Measurements from ENCODE around the gene BRD8.
"Not testable (repeated sequence)": the region's sequence is repeated elsewhere in the genome, so short reads cannot be mapped to it uniquely, and the experiment has no call there.

Gene BRD8, protein sequence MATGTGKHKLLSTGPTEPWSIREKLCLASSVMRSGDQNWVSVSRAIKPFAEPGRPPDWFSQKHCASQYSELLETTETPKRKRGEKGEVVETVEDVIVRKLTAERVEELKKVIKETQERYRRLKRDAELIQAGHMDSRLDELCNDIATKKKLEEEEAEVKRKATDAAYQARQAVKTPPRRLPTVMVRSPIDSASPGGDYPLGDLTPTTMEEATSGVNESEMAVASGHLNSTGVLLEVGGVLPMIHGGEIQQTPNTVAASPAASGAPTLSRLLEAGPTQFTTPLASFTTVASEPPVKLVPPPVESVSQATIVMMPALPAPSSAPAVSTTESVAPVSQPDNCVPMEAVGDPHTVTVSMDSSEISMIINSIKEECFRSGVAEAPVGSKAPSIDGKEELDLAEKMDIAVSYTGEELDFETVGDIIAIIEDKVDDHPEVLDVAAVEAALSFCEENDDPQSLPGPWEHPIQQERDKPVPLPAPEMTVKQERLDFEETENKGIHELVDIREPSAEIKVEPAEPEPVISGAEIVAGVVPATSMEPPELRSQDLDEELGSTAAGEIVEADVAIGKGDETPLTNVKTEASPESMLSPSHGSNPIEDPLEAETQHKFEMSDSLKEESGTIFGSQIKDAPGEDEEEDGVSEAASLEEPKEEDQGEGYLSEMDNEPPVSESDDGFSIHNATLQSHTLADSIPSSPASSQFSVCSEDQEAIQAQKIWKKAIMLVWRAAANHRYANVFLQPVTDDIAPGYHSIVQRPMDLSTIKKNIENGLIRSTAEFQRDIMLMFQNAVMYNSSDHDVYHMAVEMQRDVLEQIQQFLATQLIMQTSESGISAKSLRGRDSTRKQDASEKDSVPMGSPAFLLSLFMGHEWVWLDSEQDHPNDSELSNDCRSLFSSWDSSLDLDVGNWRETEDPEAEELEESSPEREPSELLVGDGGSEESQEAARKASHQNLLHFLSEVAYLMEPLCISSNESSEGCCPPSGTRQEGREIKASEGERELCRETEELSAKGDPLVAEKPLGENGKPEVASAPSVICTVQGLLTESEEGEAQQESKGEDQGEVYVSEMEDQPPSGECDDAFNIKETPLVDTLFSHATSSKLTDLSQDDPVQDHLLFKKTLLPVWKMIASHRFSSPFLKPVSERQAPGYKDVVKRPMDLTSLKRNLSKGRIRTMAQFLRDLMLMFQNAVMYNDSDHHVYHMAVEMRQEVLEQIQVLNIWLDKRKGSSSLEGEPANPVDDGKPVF

DNA sequence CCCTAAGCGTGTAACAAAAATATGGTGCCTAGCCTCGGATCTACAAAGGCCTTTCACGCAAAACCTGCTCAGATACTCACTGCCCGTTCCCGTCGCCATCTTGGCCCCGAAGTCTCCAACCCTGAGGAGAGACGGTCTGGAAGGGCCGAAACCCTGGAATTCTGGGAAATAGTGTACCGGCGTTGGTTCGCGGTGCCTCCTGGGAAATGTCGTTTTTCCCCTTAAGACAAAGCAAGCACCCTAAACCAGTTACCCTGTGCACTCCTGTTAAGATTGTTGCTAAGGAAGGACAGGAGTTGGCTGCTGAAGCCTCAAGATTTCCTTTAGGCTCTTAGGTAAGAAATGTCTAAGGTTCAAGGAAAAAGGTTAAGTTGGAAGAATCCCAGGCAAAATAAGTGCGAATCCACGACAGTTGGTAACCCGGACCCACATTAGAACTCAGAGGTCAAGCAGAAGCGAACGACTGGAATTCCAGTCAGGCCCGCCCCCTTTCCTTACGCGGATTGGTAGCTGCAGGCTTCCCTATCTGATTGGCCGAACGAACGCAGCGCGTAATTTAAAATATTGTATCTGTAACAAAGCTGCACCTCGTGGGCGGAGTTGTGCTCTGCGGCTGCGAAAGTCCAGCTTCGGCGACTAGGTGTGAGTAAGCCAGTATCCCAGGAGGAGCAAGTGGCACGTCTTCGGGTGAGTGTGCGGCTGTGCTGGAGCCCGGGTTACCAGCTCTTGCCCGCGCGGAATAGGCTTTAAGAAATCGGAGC lies at the start of gene BRD8, which contains the start of gene KIF20A:
TSS of gene BRD8 (minus strand) at position 115 of the 761 bp plus-strand sequence. CDS start at position 99, 16 bp downstream.
TSS of gene KIF20A (plus strand) at position 597 of the 761 bp plus-strand sequence. CDS start 569 bp downstream, outside the sequence.
- DNase-seq (ENCODE audit: low read depth): peak; percentile 88

DNA sequence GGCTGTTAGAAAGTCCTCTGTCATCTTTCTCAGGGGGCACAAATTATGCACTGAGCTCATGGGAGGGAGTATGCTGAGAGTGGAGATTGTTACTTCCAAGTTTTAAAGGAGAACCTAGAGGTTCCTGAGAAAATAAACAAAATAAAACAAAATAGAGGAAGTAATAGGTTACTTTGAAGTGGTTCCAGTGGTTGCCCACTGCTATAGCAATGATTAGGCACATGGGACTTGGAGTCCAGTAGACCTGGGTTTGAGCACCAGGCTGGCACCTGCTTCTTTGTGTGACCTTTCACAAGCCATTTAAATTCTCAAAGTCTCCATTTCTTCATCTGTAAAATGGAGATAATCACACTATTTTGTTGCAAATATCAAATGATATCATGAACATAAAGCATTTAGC lies 48.5 kb upstream of the BRD8 start:
- DNase-seq (ENCODE audit: low read depth): no peak

DNA sequence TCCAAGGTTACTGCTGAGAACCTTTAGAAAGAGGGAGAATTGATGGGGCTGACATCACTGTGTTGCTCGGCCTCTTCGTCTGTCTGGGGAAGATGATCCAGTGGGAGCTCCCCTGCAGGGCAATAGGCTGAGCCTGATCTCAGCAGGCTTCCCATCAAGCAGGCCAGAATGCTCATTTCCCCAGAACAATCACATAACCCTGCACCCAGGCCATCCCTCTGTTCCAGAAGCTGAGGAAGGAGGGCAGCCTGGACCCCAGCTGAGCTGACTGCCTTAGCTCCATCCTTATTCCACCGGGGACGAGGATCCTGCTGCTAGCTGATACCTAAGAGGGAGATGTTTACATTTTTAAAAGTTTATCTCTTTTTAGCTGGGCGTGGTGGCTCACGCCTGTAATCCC lies 46.3 kb upstream of the BRD8 start:
- no peak for DNase-seq (ENCODE audit: low read depth)

DNA sequence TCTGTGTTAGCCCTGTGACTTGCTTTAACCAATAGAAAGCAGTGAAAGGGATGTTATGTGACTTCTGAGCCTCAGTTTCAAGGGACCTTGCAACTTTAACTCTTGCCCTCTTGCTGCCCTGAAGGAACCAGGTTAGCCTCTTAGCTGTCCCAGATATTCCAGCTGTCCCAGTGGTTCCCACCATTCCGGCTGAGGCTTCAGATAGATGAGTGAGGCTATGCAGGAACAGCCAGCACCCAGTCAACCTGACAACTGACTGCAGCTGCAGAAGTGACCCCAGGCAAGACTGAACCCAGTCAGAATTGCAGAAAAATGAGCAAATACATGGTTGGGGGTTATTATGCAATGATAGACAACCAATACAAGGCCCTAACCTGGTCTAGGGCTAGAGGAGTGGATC lies 45.1 kb upstream of the BRD8 start:
- no peak for DNase-seq (ENCODE audit: low read depth)

DNA sequence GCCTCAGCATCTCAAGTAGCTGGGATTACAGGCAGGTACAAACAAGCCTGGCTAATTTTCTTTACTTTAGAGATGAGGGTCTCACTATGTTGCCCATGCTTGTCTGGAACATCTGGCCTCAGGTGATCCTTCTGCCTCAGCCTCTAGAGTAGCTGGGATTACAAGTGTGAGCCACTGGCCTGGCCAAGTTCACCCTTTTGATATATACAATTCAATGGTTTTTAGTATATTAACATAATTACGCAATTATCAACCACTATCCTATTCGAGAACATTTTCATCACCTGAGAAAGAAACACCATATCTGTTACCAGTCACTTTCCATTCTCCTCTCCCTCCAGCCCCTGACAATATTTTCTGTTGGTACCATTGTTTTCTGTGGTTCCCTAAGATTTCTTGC lies 38.4 kb upstream of the BRD8 start:
- DNase-seq (ENCODE audit: low read depth): no peak

DNA sequence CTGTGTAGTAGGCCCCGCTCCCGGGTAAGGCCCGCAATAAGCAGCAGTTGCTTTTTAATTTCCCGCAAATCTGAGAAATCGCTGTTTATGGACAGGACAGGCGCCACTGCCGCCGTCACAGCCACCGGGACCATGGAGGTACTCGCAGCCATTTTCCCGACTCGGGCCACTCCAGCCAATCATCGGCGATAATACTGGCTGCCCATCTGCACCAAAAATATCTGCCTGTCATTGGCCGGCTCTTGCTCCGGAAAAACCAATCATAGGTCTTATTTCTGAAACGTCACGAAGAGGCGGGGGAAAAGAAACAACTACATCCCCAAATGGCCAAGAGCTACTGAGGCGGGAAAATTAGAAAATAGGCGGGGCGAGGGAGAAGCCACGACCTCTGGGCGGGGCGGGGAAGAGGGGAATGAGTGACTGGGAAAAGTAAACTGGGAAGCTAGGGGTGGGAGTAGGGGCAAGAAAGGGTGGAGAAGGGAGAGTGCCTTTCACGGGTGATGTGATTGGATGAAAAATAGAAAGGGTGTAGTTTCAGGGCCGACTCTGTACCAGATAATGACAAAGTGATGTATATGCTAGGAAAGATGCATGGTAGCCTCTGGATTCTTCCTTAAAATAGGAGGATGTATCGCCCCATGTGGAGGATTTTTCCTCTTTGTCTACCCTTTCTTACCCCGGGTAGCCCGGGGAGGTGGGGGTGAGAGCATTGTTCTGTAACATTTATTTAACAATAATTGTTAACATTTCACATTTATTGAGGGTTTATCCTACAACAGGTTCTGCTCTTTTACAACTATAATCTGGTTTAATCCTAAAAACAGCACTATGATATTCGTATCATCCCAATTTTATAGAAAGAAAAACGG lies 35.0 kb upstream of the BRD8 start, which contains the start of gene CDC23:
TSS of gene CDC23 (minus strand) at position 163 of the 869 bp plus-strand sequence. CDS start at position 152, 11 bp downstream.
- peak; percentile 97 for DNase-seq (ENCODE audit: low read depth)

DNA sequence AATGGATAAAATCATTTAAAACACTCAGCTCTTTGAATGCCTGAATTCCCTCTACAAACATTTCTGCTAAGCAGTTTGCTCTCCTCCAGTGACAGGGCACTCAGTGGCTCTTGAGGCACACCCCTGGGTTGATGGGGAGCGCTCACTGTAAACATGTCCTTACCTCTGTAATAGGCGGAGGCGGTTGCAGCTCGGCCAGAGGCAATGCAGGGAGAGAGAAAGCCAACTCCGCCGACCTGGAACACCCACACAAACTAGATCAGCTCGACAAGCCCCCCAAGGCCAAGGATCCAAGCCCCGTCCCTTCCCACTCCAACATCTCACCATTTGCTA lies 34.4 kb upstream of the BRD8 start:
- DNase-seq (ENCODE audit: low read depth): no peak

DNA sequence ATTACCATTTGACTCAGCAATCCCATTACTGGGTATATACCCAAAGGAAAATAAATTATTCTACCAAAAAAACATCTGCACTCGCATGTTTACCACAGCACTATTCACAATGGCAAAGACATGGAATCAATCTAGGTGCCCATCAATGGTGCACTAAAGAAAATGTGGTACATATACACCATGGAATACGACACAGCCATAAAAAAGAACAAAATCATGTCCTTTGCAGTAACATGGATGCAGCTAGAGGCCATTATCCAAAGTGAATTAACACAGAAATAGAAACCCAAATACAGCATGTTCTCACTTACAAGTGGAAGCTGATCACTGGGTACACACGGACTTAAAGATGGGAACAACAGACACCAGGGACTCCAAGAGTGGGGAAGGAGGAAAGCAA lies 32.6 kb upstream of the BRD8 start:
- DNase-seq (ENCODE audit: low read depth): no peak

DNA sequence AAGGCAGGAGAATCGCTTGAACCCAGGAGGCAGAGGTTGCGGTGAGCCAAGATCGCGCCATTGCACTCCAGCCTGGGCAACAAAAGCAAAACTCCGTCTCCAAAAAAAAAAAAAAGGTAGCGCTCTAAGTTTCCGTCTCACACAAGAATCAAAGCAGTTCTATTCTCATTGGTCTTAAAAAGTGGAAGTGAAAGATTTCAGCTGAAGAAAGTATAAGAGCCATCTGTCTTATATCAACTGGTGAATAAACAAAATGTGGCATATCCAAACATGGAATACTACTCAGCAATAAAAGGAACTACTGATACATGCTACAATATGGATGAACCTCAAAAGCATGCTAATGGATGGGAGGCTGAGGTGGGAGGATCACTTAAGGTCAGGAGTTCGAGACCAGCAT lies 15.4 kb upstream of the BRD8 start:
- DNase-seq (ENCODE audit: low read depth): not testable (repeated sequence)

DNA sequence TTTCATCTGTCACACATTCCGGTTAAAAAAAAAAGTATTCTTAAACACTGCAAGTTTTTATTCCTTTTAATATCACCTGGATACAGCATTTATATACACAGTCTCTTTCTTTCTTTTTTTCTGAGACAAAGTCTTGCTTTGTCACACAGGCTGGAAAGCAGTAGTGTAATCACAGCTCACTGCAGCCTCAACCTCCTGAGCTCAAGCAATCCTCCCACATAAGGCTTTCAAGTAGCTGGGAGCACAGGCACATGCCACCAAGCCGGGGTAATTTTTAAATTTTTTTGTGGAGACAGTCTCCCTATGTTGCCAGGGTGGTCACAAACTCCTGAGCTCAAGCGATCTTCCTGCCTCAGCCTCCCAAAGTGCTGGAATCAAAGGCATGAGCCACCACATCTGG lies 14.4 kb upstream of the BRD8 start:
- no peak for DNase-seq (ENCODE audit: low read depth)

DNA sequence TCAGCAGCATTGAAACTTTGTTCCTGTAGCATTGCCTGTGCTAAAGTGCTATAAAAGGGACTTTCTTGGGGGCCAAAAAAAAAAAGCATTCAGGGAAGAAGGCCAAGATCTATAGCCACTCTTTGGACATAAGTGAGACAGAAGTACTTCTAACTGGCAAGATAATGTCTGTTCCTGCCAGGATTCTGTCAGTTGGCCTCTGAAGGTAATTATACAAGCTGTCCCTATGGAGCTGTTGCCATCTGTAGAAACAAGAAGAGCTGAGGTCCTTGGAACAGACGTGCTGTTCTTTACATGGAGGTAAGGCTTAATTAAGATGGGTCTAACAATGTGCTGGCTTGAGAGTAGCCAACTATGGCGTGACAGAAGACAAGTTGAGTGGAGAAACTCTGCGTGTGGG lies 10.2 kb upstream of the BRD8 start:
- DNase-seq (ENCODE audit: low read depth): no peak

DNA sequence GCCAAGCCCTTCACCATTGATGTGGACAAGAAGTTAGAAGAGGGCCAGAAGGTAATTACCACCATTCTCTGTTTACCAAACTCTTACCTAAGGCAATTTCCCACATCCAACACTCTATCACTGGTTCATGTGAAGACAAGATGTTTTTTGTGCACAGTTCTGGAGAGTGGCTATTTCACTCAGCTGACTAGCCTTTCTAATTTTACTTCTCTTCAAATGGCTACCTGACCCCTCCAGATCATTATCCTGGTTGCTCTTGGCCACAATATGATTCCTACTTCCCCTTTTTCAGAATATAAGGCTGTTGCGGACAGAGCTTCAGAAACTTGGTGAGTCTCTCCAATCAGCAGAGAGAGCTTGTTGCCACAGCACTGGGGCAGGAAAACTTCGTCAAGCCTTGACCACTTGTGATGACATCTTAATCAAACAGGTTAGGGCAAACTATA lies 7.6 kb upstream of the BRD8 start:
- DNase-seq (ENCODE audit: low read depth): no peak

DNA sequence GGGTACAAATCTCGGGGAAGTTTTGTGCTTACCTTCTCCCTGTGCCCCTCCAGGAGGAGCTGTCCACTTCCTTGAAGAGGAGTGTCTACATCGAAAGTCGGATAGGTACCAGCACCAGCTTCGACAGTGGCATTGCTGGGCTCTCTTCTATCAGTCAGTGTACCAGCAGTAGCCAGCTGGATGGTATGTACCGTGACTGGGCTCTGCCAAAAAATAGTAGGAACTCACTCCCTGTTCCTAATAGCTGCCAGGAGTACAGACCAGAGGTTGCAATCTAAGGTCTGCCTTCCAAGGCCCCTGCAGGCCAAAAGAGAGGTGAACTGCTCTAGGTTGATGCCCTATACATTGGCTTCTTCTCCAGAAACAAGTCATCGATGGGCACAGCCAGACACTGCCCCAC lies 4.4 kb upstream of the BRD8 start:
- DNase-seq (ENCODE audit: low read depth): no peak

DNA sequence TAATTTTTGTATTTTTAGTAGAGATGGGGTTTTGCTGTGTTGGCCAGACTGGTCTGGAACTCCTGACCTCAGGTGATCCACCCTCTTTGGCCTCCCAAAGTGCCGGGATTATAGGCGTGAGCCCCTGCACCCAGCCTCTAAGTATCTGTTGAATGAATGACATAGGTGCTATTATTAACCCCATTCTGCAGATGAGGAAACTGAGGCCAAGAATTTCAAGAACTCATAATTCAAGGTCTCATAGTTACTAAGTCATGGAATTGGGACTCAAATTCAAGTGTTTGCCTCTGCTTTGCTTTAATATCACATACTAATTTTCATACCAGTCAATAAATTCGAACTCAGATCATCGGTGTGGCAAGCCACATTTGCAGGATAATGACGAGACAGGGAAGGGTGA lies 2.4 kb upstream of the BRD8 start:
- no peak for DNase-seq (ENCODE audit: low read depth)

DNA sequence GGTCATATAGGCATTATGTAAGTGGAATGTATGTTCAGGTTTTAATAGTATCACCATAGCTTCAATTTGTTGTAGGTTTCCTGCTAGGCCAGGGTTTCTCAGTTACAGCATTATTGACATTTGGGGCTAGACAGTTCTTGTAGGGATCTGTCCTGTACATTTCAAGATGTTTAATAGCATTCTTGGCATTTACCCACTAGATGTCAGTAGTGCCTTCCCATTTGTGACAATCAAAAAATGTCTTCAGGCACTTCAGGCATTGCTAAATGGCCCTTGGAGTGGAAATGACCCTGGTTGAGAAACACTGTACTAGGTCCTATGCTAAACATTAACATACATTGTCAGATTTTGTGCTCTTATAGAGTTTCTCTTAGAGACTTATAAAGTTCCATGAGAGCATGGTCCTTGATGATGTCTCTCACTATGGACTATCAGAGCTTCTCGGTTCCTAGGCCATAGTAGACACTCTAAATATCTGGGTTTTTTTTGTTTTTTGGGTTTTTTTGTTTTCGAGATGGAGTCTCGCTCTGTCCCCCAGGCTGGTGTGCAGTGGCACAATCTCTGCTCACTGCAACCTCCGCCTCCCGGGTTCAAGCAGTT lies 1.9 kb upstream of the BRD8 start:
- peak; percentile 19 for DNase-seq (ENCODE audit: low read depth)

DNA sequence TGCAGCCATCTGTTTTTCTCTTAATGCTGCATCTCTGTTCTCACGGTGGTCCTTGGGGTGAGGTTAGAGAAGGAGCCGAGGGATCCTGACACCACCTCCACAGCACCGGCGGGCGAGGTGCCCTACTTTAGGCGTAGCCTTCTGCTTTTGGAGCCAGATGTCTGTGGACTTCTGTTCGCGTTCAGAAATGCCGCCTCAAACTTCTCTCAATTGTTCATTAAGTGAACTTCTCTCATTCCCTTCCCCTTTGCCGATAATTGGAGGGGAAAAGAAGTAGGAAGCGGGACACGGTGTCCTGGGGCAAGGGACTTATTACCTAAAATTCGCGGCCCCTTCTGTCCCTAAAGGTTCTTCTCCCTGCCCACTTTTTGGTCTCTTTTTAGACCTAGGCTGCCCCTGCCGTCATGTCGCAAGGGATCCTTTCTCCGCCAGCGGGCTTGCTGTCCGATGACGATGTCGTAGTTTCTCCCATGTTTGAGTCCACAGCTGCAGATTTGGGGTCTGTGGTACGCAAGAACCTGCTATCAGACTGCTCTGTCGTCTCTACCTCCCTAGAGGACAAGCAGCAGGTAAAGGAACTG lies 937 bp upstream of the BRD8 start:
- DNase-seq (ENCODE audit: low read depth): no peak

DNA sequence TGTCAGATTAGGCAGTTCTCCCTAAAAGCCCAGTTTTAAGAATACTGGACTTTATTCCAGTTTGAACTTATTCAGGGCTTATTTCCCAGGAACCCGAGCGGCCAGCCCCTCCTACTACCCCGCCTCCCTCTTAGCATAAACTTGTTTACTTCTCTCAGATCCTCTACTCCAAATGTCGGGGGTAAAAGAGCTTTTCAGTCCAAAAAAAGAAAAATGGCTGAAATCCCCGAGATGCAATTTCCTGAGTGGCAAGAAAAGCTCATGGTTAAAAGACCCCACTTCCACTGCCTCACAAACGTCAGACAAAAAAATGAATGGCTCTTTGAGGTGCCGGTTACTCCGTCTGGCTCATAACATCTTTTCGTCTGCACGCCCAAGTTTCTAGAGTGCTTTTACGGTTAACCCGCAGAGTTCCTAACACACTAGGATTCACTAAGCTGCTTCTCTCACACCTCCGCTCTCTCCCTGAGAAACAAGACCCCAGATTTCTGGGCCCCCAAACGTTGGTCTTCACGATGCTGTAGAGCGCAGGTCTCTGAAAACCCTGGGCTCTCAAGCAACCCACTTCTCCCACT lies 402 bp downstream of the BRD8 start:
- no peak for DNase-seq (ENCODE audit: low read depth)

DNA sequence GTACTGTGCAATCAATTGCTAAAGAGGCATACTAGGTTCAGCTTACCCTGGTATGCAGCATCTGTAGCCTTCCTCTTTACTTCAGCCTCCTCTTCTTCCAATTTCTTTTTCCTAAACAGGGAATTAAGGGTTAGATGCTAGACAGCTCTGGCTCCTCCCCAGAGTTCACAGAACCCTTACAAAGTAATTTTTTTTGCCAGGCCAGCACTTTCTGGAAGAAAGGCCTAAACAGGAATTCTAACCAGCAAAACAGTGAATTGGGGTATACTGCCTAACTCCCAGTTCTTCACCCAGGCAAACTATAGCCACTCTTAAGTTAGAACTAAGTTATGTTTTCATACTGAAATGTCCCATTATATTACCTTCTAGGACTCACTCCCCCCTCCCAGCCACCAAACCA lies 8.1 kb downstream of the BRD8 start:
- no peak for DNase-seq (ENCODE audit: low read depth)

DNA sequence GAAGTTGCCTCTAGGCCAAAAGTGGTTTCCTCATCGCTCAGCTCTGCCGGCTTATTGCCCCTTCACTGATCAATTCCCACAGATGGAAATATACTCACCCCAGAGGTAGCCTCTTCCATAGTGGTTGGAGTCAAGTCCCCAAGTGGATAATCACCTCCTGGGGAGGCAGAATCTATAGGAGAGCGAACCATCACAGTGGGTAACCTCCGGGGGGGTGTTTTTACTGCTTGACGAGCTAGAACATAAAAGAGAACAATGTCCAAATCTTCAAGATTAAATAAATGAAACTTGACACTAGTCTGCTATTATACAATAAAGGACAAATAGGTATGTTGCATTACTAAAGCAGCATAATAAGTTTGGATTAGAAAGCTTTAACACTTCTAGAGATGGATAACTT lies 9.3 kb downstream of the BRD8 start:
- DNase-seq (ENCODE audit: low read depth): no peak

Measured in GM04503 (cell line).